ENCODE data around the gene NEUROD1.

NEUROD1 gene

GRCh38 chr2:181632733-181633401 is 47.5 kb downstream of the NEUROD1 start:
- no peak for DNase-seq

GRCh38 chr2:181628590-181629585 is 51.4 kb downstream of the NEUROD1 start:
- peak; percentile 32 for DNase-seq

GRCh38 chr2:181627545-181627944 is 52.8 kb downstream of the NEUROD1 start:
- no peak for DNase-seq

- no peak for DNase-seq
These were observed 53.6 kb downstream of the NEUROD1 start for GRCh38 chr2:181626671-181627070.

Measured in NCI-H1092 treated with DMSO at 0.1 percent for 48 hours (cell line).